Esophagus squamous epithelium (tissue), 4 donors: Measurements from ENCODE around the gene GUCA2A.

Source experiments
- CTCF ChIP-seq, 6 experiments: fragments of 450-650 bp in 4 of 6; fragments of 200-600 bp in 2 of 6; sonication (generic) in 2 of 6; IDR thresholded peaks; one replicate each; pipeline ENCODE4 v1.5.1; 2016 to 2019; ENCODE audit warnings: antibody characterized with exemption in 6 of 6, mild to moderate bottlenecking in 4 of 6, moderate library complexity in 4 of 6
- POLR2A ChIP-seq, 4 donors: fragments of 450-650 bp; IDR thresholded peaks; one replicate each; pipeline ENCODE4 v1.6.1; 2017; ENCODE audit warnings: antibody characterized with exemption in 4 of 4, mild to moderate bottlenecking in 4 of 4, moderate library complexity in 3 of 4

GRCh38 chr1:42150651-42151050, 13.9 kb downstream of the GUCA2A start:
- TF ChIP-seq CTCF (IDR thresholded peaks at IDR 0.05) (no peak), POLR2A (IDR thresholded peaks at IDR 0.05) (no peak)
